GM21360 (cell line): ENCODE measurements around the gene SLC9A9.

Experiments used
- ATAC-seq: cut with Tn5 transposase; IDR thresholded peaks from one replicate; pipeline ENCODE4 v1.9.1; 2021; ENCODE audit warnings: mild to moderate bottlenecking, moderate library complexity; ENCODE audit not compliant: unreplicated experiment

SLC9A9 gene

GRCh38 chr3:143653493-143653892 is 194.8 kb downstream of the SLC9A9 start:
- no peak for ATAC-seq

GRCh38 chr3:143652118-143652517 is 196.2 kb downstream of the SLC9A9 start:
- ATAC-seq = no peak

- no peak for ATAC-seq
These were observed 197.4 kb downstream of the SLC9A9 start for GRCh38 chr3:143650827-143651226.

- no peak for ATAC-seq
These were observed 198.1 kb downstream of the SLC9A9 start for GRCh38 chr3:143650120-143650519.

- ATAC-seq = no peak
These were observed 199.6 kb downstream of the SLC9A9 start for GRCh38 chr3:143648708-143649107.

GRCh38 chr3:143648218-143648617 is 200.1 kb downstream of the SLC9A9 start:
- no peak for ATAC-seq

- no peak for ATAC-seq
These were observed 203.7 kb downstream of the SLC9A9 start for GRCh38 chr3:143644370-143645089.

GRCh38 chr3:143643905-143644304 is 204.4 kb downstream of the SLC9A9 start:
- ATAC-seq = no peak

- no peak for ATAC-seq
These were observed 207.5 kb downstream of the SLC9A9 start for GRCh38 chr3:143640774-143641173.

GRCh38 chr3:143637133-143637532 is 211.1 kb downstream of the SLC9A9 start:
- ATAC-seq = no peak

GRCh38 chr3:143634991-143635390 is 213.3 kb downstream of the SLC9A9 start:
- ATAC-seq = no peak

GRCh38 chr3:143634427-143634826 is 213.8 kb downstream of the SLC9A9 start:
- ATAC-seq = no peak

GRCh38 chr3:143633816-143634215 is 214.5 kb downstream of the SLC9A9 start:
- ATAC-seq = no peak

- ATAC-seq = no peak
These were observed 218.5 kb downstream of the SLC9A9 start for GRCh38 chr3:143629726-143630125.

GRCh38 chr3:143628971-143629370 is 219.3 kb downstream of the SLC9A9 start:
- no peak for ATAC-seq

- ATAC-seq = no peak
These were observed 220.9 kb downstream of the SLC9A9 start for GRCh38 chr3:143627336-143627735.

- ATAC-seq = no peak
These were observed 229.0 kb downstream of the SLC9A9 start for GRCh38 chr3:143619231-143619630.

GRCh38 chr3:143617050-143617449 is 231.2 kb downstream of the SLC9A9 start:
- ATAC-seq = no peak

- no peak for ATAC-seq
These were observed 235.0 kb downstream of the SLC9A9 start for GRCh38 chr3:143613226-143613625.

- no peak for ATAC-seq
These were observed 235.7 kb downstream of the SLC9A9 start for GRCh38 chr3:143612541-143612940.

- no peak for ATAC-seq
These were observed 239.3 kb downstream of the SLC9A9 start for GRCh38 chr3:143608966-143609365.

- ATAC-seq = peak; percentile 41
These were observed 242.9 kb downstream of the SLC9A9 start for GRCh38 chr3:143605233-143605950.
